PC-3 (cell line): ENCODE results near the gene ITIH5. TPM values are rescaled to one million over a fixed set of nuclear protein-coding genes. Genes with fewer than 3 reads are reported as not detected.

Experiments used
- ATAC-seq: fragments of 200-7000 bp; cut with Tn5 transposase; 2 replicates; pipeline ENCODE4 v1.9.1; 2020; ENCODE audit warnings: mild to moderate bottlenecking, moderate library complexity
- BruUV-seq: library from RNA; stranded (reverse); fragments of 400-500 nt; replicated peaks from 2 replicates; lab custom pipeline; 2021; lab: Mats Ljungman, UMichigan
- CTCF ChIA-PET: fragments of 300-600 bp; sonication (Branson Sonifier 250); formaldehyde crosslinking; loops from one replicate; lab custom pipeline; 2022; ENCODE audit warnings: antibody characterized with exemption; lab: Charles Lee
- POLR2A ChIA-PET: fragments of 300-600 bp; sonication (Branson Sonifier 250); formaldehyde crosslinking; loops from one replicate; lab custom pipeline; 2022; ENCODE audit warnings: antibody characterized with exemption; ENCODE audit not compliant: unreplicated experiment; lab: Charles Lee
- DNase-seq: peaks from one replicate; pipeline ENCODE4 v3.0.0-alpha.2; 2015
- H2AFZ ChIP-seq: fragments of 300-600 bp; sonication (generic); 2 replicates; pipeline ENCODE4 v1.6.0; 2016; ENCODE audit warnings: antibody characterized with exemption, low read length
- H3F3A ChIP-seq: fragments of 300-600 bp; sonication (generic); one replicate; pipeline ENCODE4 v1.6.0; 2017; ENCODE audit warnings: antibody characterized with exemption, low read length, control low read depth, mild to moderate bottlenecking; ENCODE audit not compliant: unreplicated experiment
- H3K27ac ChIP-seq: fragments of 300-600 bp; sonication (generic); 2 replicates; pipeline ENCODE4 v1.5.1; 2016; ENCODE audit warnings: mild to moderate bottlenecking, low read length
- H3K27me3 ChIP-seq: fragments of 300-600 bp; sonication (generic); 2 replicates; pipeline ENCODE4 v1.6.1; 2016; ENCODE audit warnings: low read length, mixed read lengths
- H3K36me3 ChIP-seq: fragments of 300-600 bp; sonication (generic); 2 replicates; pipeline ENCODE4 v1.6.1; 2016; ENCODE audit warnings: low read depth, mixed run types, low read length, mixed read lengths
- H3K4me1 ChIP-seq: fragments of 300-600 bp; sonication (generic); 2 replicates; pipeline ENCODE4 v1.5.1; 2016; ENCODE audit warnings: low read length; ENCODE audit not compliant: insufficient read depth
- H3K4me2 ChIP-seq: fragments of 300-600 bp; sonication (generic); 2 replicates; pipeline ENCODE4 v1.6.0; 2016; ENCODE audit warnings: low read length
- H3K4me3 ChIP-seq: fragments of 300-600 bp; sonication (generic); 2 replicates; pipeline ENCODE4 v1.5.1; 2016; ENCODE audit warnings: mild to moderate bottlenecking, low read length, mixed read lengths
- H3K79me2 ChIP-seq: fragments of 300-600 bp; sonication (generic); 2 replicates; pipeline ENCODE4 v1.6.1; 2017; ENCODE audit warnings: low read length, mixed read lengths
- H3K9ac ChIP-seq: fragments of 300-600 bp; sonication (generic); 2 replicates; pipeline ENCODE4 v1.6.0; 2016; ENCODE audit warnings: mild to moderate bottlenecking, low read length
- H3K9me2 ChIP-seq: fragments of 300-600 bp; sonication (generic); replicated peaks from 2 replicates; pipeline ENCODE4 v1.6.1; 2016; ENCODE audit warnings: mixed run types, low read length, mixed read lengths
- H3K9me3 ChIP-seq: fragments of 300-600 bp; sonication (generic); 2 replicates; pipeline ENCODE4 v1.6.1; 2016; ENCODE audit warnings: low read length, mixed read lengths
- H4K20me1 ChIP-seq: fragments of 300-600 bp; sonication (generic); 2 replicates; pipeline ENCODE4 v1.6.1; 2016; ENCODE audit warnings: low read length, mixed read lengths
- EZH2 ChIP-seq: fragments of 300-600 bp; sonication (generic); IDR thresholded peaks from one replicate; pipeline ENCODE4 v1.6.1; 2017; ENCODE audit warnings: antibody characterized with exemption, mild to moderate bottlenecking, low read length; ENCODE audit not compliant: unreplicated experiment
- EZH2phosphoT487 ChIP-seq: fragments of 300-600 bp; sonication (generic); IDR thresholded peaks from 2 replicates; pipeline ENCODE4 v1.6.1; 2018; ENCODE audit warnings: mild to moderate bottlenecking, antibody characterized with exemption, low read length, borderline replicate concordance
- intact Hi-C: fragments of 100-400 bp; cut with micrococcal nuclease; formaldehyde crosslinking; loops from 2 replicates; pipeline ENCODE4 v1.9.0; 2023
- total RNA-seq: library from RNA; depleted of rRNA; stranded (reverse); fragments of >200 nt; gene quantifications from 2 replicates; pipeline ENCODE4 v1.2.3, GENCODE V29; 2014
- TF ChIP-seq, protein P1 (sequence below): fragments of 300-600 bp; sonication (generic); conservative IDR thresholded peaks from 2 replicates; pipeline ENCODE4 v1.5.1; 2017; ENCODE audit warnings: antibody characterized with exemption, low read depth, mild to moderate bottlenecking, low read length

Gene ITIH5
- total RNA-seq, 1 experiment from 2014 or later: not detected

DNA sequence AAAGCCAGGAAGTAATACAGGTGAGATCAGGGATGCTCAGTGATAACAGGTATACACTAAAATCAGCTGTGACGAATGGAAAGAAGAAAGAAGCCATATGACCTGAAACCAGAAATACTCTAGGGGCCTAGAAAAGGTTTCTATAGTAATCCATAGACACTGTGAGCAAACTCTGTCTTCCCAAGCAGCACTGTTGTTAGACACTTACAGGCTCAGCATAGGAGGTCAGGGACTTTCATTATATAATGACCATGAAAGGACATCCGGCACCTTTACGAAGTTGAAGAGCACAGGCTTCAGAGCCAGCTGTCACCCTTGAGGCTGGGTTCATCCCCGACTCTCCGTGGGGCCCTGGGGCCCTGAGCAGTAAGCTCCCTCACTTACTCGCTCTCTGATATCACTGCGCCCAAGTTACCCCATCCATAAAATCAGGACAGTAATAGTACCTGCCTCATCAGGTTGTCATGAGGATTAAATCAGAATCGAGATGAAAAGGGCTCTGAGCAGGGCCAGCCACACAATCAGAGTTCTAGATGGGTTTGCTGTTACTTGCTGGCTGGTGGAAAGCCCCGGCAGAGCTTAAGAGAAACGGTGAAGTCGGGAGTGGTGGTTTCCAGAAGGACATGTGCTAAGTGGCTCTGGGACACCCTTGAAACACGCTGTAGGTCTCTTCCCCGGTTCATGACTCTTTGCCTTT is 79.5 kb downstream of the ITIH5 start:
- TF ChIP-seq EZH2phosphoT487: no peak
- TF ChIP-seq, protein P1, sequence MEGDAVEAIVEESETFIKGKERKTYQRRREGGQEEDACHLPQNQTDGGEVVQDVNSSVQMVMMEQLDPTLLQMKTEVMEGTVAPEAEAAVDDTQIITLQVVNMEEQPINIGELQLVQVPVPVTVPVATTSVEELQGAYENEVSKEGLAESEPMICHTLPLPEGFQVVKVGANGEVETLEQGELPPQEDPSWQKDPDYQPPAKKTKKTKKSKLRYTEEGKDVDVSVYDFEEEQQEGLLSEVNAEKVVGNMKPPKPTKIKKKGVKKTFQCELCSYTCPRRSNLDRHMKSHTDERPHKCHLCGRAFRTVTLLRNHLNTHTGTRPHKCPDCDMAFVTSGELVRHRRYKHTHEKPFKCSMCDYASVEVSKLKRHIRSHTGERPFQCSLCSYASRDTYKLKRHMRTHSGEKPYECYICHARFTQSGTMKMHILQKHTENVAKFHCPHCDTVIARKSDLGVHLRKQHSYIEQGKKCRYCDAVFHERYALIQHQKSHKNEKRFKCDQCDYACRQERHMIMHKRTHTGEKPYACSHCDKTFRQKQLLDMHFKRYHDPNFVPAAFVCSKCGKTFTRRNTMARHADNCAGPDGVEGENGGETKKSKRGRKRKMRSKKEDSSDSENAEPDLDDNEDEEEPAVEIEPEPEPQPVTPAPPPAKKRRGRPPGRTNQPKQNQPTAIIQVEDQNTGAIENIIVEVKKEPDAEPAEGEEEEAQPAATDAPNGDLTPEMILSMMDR: no peak
- no peak for TF ChIP-seq EZH2
- H3F3A ChIP-seq: no peaks in the 10 kb centered on the region
- CTCF ChIA-PET: no interaction called here
- H3K4me1 ChIP-seq: no peaks in the 10 kb centered on the region
- no peak overlapping the region for H3K27ac ChIP-seq
- H3K9me2 ChIP-seq: no peaks in the 10 kb centered on the region
- H3K36me3 ChIP-seq: no peaks in the 10 kb centered on the region
- POLR2A ChIA-PET: no interaction called here
- no peak for DNase-seq
- BruUV-seq: no TSS peak
- intact Hi-C loops: no loop called here
- 0 out of 2 replicates have a peak, but pooled peaks cover 9% of the 10 kb centered on the region for H3K27me3 ChIP-seq
- H3K4me3 ChIP-seq: no peak overlapping the region
- ATAC-seq: no peak
- no peaks in the 10 kb centered on the region for H3K9me3 ChIP-seq
- no peak overlapping the region for H3K4me2 ChIP-seq
- no peak overlapping the region for H3K9ac ChIP-seq
- H4K20me1 ChIP-seq: no peaks in the 10 kb centered on the region
- H3K79me2 ChIP-seq: no peaks in the 10 kb centered on the region
- H2AFZ ChIP-seq: no peak overlapping the region

DNA sequence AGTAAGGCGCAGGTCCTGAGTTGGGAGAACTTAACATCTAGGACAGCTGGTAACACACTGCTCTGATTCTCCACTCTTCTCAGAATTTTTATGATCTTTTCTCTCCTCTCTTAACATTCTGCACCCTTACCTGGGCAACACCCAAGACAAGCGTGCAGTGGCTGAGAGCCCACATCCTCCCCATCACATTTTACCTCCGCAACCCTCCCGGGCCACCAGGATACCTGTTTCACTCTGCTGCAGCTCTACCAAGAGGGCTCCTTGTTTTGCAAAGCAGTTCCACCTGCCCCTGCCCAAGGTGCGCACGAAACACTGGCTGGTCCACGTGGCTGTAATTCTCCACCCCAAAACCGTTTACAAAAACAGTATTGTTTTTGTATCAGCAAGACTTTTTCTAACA is 81.5 kb downstream of the ITIH5 start:
- DNase-seq (no peak), ATAC-seq (no peak)
- POLR2A ChIA-PET: no interaction called here
- CTCF ChIA-PET: no interaction called here
- Histone ChIP-seq H3K4me2 (no peak overlapping the region), H3K79me2 (no peaks in the 10 kb centered on the region), H3F3A (no peaks in the 10 kb centered on the region), H4K20me1 (no peaks in the 10 kb centered on the region), H3K9me2 (no peaks in the 10 kb centered on the region), H3K9me3 (no peaks in the 10 kb centered on the region), H3K27me3 (0 out of 2 replicates have a peak, but pooled peaks cover 9% of the 10 kb centered on the region), H2AFZ (no peak overlapping the region), H3K36me3 (no peaks in the 10 kb centered on the region), H3K4me3 (no peak overlapping the region), H3K27ac (no peak overlapping the region), H3K4me1 (no peaks in the 10 kb centered on the region), H3K9ac (no peak overlapping the region)
- TF ChIP-seq EZH2phosphoT487 (no peak), EZH2 (no peak)
- TF ChIP-seq, protein P1: no peak
- no TSS peak for BruUV-seq
- intact Hi-C loops: no loop called here

DNA sequence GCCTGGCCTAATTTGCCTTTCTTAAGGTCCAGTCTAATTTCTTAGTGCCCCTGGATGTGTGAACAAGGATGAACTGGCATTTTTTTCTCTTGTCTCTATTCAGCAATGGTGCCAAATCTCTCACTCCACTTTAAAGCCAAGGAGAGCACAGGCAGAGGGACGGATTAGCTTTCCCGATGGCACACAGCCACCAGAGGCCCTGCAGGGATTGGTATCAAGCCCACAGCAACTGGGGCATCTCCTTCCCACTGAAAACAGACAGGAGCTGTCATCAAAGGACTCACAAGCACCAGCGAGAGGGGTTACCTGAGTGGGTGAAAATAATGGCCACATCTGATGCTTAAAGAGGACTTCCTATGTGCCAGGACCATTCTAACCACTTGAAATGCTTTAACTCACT is 83.1 kb downstream of the ITIH5 start:
- Histone ChIP-seq H3K79me2 (no peaks in the 10 kb centered on the region), H3K4me3 (no peak overlapping the region), H3K27ac (no peak overlapping the region), H3K9me3 (no peaks in the 10 kb centered on the region), H3K4me1 (no peaks in the 10 kb centered on the region), H3K27me3 (0 out of 2 replicates have a peak, but pooled peaks cover 9% of the 10 kb centered on the region), H3K4me2 (no peak overlapping the region), H3F3A (no peaks in the 10 kb centered on the region), H3K36me3 (no peaks in the 10 kb centered on the region), H3K9ac (no peak overlapping the region), H4K20me1 (no peaks in the 10 kb centered on the region), H2AFZ (no peak overlapping the region), H3K9me2 (no peaks in the 10 kb centered on the region)
- POLR2A ChIA-PET: no interaction called here
- intact Hi-C loops: no loop called here
- ATAC-seq: no peak
- no TSS peak for BruUV-seq
- CTCF ChIA-PET: no interaction called here
- TF ChIP-seq, protein P1: no peak
- TF ChIP-seq EZH2 (no peak), EZH2phosphoT487 (no peak)
- DNase-seq: no peak
